Measurements from ENCODE around the gene PDXP. TPM values are rescaled to one million over a fixed set of nuclear protein-coding genes. Genes with fewer than 3 reads are reported as not detected.

Gene PDXP
- total and polyA plus RNA-seq, 2 of the 13 experiments (the other 11 are each of a cell fraction or from before 2014, with no cell fraction given) = 58.2 to 70.6 TPM

DNA sequence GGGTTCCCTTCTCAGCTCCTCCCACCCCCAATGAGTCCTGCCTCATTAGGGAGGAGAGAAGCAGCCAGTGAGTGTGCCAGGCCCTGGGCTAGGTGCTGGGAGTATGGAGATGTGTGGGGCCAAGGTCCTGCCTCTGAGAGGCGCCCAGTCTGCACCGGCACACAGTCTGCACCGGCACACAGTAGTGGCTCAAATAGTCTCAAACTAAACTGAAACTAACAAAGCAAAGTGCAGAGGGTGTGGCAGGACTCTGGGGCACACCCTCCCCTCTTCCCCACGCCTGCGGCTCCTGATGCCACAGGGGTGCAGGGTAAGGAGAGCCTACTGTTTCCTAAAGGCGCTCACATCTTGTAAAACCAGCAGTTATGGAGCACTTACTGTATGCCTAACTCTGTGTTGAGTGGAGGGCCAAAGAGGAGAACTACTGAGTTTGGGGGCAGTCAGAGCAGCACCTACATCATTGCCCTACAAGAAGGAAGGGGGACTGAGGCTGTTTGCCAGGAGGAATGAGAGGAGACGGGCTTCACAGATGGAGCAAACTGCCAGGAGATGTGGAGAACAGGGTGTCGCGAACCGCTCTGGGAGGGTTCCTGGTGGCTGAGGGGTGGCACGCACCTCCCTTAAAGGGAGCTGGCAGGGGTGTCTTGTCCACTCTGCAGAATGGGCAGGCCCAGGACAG, 20.0 kb upstream of the PDXP start (continued):
- TF ChIP-seq, protein P1, sequence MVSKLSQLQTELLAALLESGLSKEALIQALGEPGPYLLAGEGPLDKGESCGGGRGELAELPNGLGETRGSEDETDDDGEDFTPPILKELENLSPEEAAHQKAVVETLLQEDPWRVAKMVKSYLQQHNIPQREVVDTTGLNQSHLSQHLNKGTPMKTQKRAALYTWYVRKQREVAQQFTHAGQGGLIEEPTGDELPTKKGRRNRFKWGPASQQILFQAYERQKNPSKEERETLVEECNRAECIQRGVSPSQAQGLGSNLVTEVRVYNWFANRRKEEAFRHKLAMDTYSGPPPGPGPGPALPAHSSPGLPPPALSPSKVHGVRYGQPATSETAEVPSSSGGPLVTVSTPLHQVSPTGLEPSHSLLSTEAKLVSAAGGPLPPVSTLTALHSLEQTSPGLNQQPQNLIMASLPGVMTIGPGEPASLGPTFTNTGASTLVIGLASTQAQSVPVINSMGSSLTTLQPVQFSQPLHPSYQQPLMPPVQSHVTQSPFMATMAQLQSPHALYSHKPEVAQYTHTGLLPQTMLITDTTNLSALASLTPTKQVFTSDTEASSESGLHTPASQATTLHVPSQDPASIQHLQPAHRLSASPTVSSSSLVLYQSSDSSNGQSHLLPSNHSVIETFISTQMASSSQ (IDR thresholded peaks at IDR 0.05; ENCODE audit: low read depth) = no peak
- TF ChIP-seq, protein P1 (CRISPR knock-in tag; IDR thresholded peaks at IDR 0.05; ENCODE audit: borderline replicate concordance) = no peak
- no peak for TF ChIP-seq ZNF746 (CRISPR knock-in tag; IDR thresholded peaks at IDR 0.05)
- TF ChIP-seq GATAD1 (CRISPR knock-in tag; IDR thresholded peaks at IDR 0.05) = no peak
- no peak for TF ChIP-seq NCOA5 (CRISPR knock-in tag; IDR thresholded peaks at IDR 0.05)
- TF ChIP-seq PRDM15 (CRISPR knock-in tag; IDR thresholded peaks at IDR 0.05) = no peak
- no peak for TF ChIP-seq GZF1 (CRISPR knock-in tag; IDR thresholded peaks at IDR 0.05)
- peak; percentile 12 for TF ChIP-seq MED8 (CRISPR knock-in tag; IDR thresholded peaks at IDR 0.05; ENCODE audit: insufficient replicate concordance)

Data from HepG2 (cell line).